GM21515 (cell line): ENCODE data around the gene FGF18.

Experiments
- ATAC-seq: cut with Tn5 transposase; IDR thresholded peaks from one replicate; pipeline ENCODE4 v1.9.1; 2021; ENCODE audit not compliant: unreplicated experiment

Gene FGF18

GRCh38 chr5:171438738-171439137, 19.3 kb downstream of the FGF18 start:
- no peak for ATAC-seq

GRCh38 chr5:171441246-171441791, 21.9 kb downstream of the FGF18 start:
- no peak for ATAC-seq

GRCh38 chr5:171442287-171443042, 23.0 kb downstream of the FGF18 start:
- no peak for ATAC-seq

GRCh38 chr5:171444582-171444981, 25.1 kb downstream of the FGF18 start:
- no peak for ATAC-seq

GRCh38 chr5:171445644-171446516, 26.4 kb downstream of the FGF18 start:
- no peak for ATAC-seq

- ATAC-seq = no peak
Measured at GRCh38 chr5:171447226-171447625, 27.8 kb downstream of the FGF18 start.

GRCh38 chr5:171449426-171449825, 30.0 kb downstream of the FGF18 start:
- no peak for ATAC-seq

- no peak for ATAC-seq
Measured at GRCh38 chr5:171450423-171451331, 31.2 kb downstream of the FGF18 start.

GRCh38 chr5:171451421-171451820, 32.0 kb downstream of the FGF18 start:
- no peak for ATAC-seq

GRCh38 chr5:171453056-171453725, 33.7 kb downstream of the FGF18 start:
- ATAC-seq = no peak

GRCh38 chr5:171453988-171454387, 34.5 kb downstream of the FGF18 start:
- no peak for ATAC-seq

- no peak for ATAC-seq
Measured at GRCh38 chr5:171454549-171454948, 35.1 kb downstream of the FGF18 start.

- ATAC-seq = no peak
Measured at GRCh38 chr5:171455522-171455921, 36.1 kb downstream of the FGF18 start.

GRCh38 chr5:171457208-171457981, 37.9 kb downstream of the FGF18 start:
- no peak for ATAC-seq

- no peak for ATAC-seq
Measured at GRCh38 chr5:171459839-171460238, 40.4 kb downstream of the FGF18 start.

GRCh38 chr5:171462136-171462927, 42.9 kb downstream of the FGF18 start:
- ATAC-seq = no peak

- ATAC-seq = no peak
Measured at GRCh38 chr5:171462928-171463861, 43.7 kb downstream of the FGF18 start.

- no peak for ATAC-seq
Measured at GRCh38 chr5:171463862-171464229, 44.4 kb downstream of the FGF18 start.
